Measurements from ENCODE around the gene ZNF791. TPM values are rescaled to one million over a fixed set of nuclear protein-coding genes. Genes with fewer than 3 reads are reported as not detected.

Gene ZNF791
- polyA plus RNA-seq, 1 donor from 2014 or later = 10.2 TPM

DNA sequence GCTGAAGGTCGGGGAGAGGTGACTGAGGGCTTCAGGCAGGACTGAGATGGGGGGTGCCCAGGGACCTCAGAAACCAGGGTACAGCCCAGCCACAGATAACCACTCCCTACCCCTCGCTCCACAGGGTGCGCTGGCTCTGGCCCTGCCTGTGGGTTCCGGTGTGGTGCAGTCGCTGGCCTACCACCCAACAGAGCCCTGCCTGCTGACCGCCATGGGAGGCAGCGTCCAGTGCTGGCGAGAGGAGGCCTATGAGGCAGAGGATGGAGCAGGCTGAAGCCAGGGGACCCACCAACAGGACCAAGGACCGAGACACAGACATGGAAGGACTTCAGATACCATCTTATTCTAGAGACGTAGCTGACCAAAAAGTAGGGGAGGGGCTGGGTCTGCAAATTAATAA lies 64.7 kb downstream of the ZNF791 start:
- no peaks in the 10 kb centered on the region for H3K9me3 ChIP-seq (ENCODE audit: low read length)
- peaks cover 12% of the 10 kb centered on the region for H3K79me2 ChIP-seq (replicated peaks; ENCODE audit: insufficient read depth, low read length)
- no peaks in the 10 kb centered on the region for H3K9me2 ChIP-seq (ENCODE audit: insufficient read depth, low read length)
- TF ChIP-seq EP300 (conservative IDR thresholded peaks at IDR 0.05; ENCODE audit: poor library complexity, severe bottlenecking) = no peak
- no peak for TF ChIP-seq POLR2AphosphoS5 (IDR thresholded peaks at IDR 0.05)
- no peak for TF ChIP-seq EZH2 (IDR thresholded peaks at IDR 0.05; ENCODE audit: borderline replicate concordance, insufficient read depth, low read length, poor library complexity, severe bottlenecking)
- no peak for TF ChIP-seq TAF1 (IDR thresholded peaks at IDR 0.05; ENCODE audit: low read depth)
- TF ChIP-seq, protein P1, sequence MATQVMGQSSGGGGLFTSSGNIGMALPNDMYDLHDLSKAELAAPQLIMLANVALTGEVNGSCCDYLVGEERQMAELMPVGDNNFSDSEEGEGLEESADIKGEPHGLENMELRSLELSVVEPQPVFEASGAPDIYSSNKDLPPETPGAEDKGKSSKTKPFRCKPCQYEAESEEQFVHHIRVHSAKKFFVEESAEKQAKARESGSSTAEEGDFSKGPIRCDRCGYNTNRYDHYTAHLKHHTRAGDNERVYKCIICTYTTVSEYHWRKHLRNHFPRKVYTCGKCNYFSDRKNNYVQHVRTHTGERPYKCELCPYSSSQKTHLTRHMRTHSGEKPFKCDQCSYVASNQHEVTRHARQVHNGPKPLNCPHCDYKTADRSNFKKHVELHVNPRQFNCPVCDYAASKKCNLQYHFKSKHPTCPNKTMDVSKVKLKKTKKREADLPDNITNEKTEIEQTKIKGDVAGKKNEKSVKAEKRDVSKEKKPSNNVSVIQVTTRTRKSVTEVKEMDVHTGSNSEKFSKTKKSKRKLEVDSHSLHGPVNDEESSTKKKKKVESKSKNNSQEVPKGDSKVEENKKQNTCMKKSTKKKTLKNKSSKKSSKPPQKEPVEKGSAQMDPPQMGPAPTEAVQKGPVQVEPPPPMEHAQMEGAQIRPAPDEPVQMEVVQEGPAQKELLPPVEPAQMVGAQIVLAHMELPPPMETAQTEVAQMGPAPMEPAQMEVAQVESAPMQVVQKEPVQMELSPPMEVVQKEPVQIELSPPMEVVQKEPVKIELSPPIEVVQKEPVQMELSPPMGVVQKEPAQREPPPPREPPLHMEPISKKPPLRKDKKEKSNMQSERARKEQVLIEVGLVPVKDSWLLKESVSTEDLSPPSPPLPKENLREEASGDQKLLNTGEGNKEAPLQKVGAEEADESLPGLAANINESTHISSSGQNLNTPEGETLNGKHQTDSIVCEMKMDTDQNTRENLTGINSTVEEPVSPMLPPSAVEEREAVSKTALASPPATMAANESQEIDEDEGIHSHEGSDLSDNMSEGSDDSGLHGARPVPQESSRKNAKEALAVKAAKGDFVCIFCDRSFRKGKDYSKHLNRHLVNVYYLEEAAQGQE (IDR thresholded peaks at IDR 0.05; ENCODE audit: borderline replicate concordance) = no peak
- TF ChIP-seq, protein P2, sequence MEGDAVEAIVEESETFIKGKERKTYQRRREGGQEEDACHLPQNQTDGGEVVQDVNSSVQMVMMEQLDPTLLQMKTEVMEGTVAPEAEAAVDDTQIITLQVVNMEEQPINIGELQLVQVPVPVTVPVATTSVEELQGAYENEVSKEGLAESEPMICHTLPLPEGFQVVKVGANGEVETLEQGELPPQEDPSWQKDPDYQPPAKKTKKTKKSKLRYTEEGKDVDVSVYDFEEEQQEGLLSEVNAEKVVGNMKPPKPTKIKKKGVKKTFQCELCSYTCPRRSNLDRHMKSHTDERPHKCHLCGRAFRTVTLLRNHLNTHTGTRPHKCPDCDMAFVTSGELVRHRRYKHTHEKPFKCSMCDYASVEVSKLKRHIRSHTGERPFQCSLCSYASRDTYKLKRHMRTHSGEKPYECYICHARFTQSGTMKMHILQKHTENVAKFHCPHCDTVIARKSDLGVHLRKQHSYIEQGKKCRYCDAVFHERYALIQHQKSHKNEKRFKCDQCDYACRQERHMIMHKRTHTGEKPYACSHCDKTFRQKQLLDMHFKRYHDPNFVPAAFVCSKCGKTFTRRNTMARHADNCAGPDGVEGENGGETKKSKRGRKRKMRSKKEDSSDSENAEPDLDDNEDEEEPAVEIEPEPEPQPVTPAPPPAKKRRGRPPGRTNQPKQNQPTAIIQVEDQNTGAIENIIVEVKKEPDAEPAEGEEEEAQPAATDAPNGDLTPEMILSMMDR (IDR thresholded peaks at IDR 0.05; ENCODE audit: poor library complexity, severe bottlenecking) = no peak
- TF ChIP-seq RAD21 (conservative IDR thresholded peaks at IDR 0.05) = no peak
- peaks cover 3% of the 10 kb centered on the region for H4K20me1 ChIP-seq (ENCODE audit: insufficient read depth)
- no peaks in the 10 kb centered on the region for H3K27me3 ChIP-seq (ENCODE audit: insufficient read depth, low read depth, low read length)
- no peak overlapping the region for H3K27ac ChIP-seq (ENCODE audit: low read length)
- H3K9ac ChIP-seq (ENCODE audit: low read length) = no peak overlapping the region
- no peak overlapping the region for H2AFZ ChIP-seq (ENCODE audit: low read depth, low read length)
- peaks cover 5% of the 10 kb centered on the region for H3K36me3 ChIP-seq (ENCODE audit: insufficient read depth, low read length)
- H3K4me2 ChIP-seq (ENCODE audit: low read length) = no peak overlapping the region
- H3F3A ChIP-seq (ENCODE audit: insufficient read depth, low read length, poor library complexity, severe bottlenecking) = no peaks in the 10 kb centered on the region
- no peak overlapping the region for H3K4me3 ChIP-seq (ENCODE audit: low read length)

DNA sequence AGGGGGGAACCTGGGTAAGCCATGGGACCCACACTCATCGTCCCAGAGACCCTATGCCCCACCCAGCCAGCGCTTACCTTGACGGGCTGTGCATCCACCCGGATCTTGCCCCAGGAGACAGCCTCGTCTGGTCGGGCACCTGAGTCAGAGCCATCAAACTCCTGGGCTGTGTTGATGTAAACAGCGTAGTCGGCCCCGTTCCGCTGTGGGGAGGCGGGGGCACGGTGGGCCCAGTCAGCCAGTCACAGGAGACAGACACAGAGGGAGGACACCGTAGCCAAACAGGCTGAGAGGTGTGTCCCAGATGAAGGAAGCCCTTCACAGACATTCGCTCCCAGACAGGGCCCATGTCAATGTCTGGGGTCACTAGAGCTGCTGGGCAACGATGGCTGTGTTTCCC lies 65.2 kb downstream of the ZNF791 start:
- Histone ChIP-seq H3K27ac (ENCODE audit: low read length) (no peak overlapping the region), H3K79me2 (replicated peaks; ENCODE audit: insufficient read depth, low read length) (peaks cover 12% of the 10 kb centered on the region), H3K9me3 (ENCODE audit: low read length) (no peaks in the 10 kb centered on the region), H3F3A (ENCODE audit: insufficient read depth, low read length, poor library complexity, severe bottlenecking) (peaks cover under 1% of the 10 kb centered on the region), H3K4me3 (ENCODE audit: low read length) (no peak overlapping the region), H3K9ac (ENCODE audit: low read length) (no peak overlapping the region), H3K9me2 (ENCODE audit: insufficient read depth, low read length) (no peaks in the 10 kb centered on the region), H3K36me3 (ENCODE audit: insufficient read depth, low read length) (peaks cover 5% of the 10 kb centered on the region), H4K20me1 (ENCODE audit: insufficient read depth) (peaks cover 3% of the 10 kb centered on the region), H3K27me3 (ENCODE audit: insufficient read depth, low read depth, low read length) (no peaks in the 10 kb centered on the region), H3K4me2 (ENCODE audit: low read length) (no peak overlapping the region), H2AFZ (ENCODE audit: low read depth, low read length) (no peak overlapping the region)
- TF ChIP-seq POLR2AphosphoS5 (IDR thresholded peaks at IDR 0.05) (no peak), RAD21 (conservative IDR thresholded peaks at IDR 0.05) (no peak), SMC3 (conservative IDR thresholded peaks at IDR 0.05; ENCODE audit: poor library complexity) (no peak), EP300 (conservative IDR thresholded peaks at IDR 0.05; ENCODE audit: poor library complexity, severe bottlenecking) (no peak), MXI1 (conservative IDR thresholded peaks at IDR 0.05; ENCODE audit: poor library complexity, severe bottlenecking) (no peak)
- TF ChIP-seq, protein P2 (IDR thresholded peaks at IDR 0.05; ENCODE audit: poor library complexity, severe bottlenecking) = no peak

Data from neural cell (in vitro differentiated cells).